ENCODE results near the gene P3H1. TPM values are rescaled to one million over a fixed set of nuclear protein-coding genes. Genes with fewer than 3 reads are reported as not detected.
"Not testable (repeated sequence)": the region's sequence is repeated elsewhere in the genome, so short reads cannot be mapped to it uniquely, and the experiment has no call there.

Gene P3H1
- total RNA-seq, 1 experiment from 2014 or later: 84.8 TPM

- no peaks in the 10 kb centered on the region for H3K9me3 ChIP-seq (ENCODE audit: control insufficient read depth, insufficient read depth, low read depth, low read length)
- no peaks in the 10 kb centered on the region for H3K27me3 ChIP-seq (ENCODE audit: control insufficient read depth, insufficient read depth, low read length)
- intact Hi-C loops (cut with micrococcal nuclease; ENCODE audit: unreplicated experiment): loop anchor here (10.0 kb wide), 1 partner anchor 155 kb away; no protein-coding TSS in a partner anchor
- no peaks in the 10 kb centered on the region for H3K36me3 ChIP-seq (ENCODE audit: control insufficient read depth, insufficient read depth, low read length)
- no TSS peak for BruUV-seq (replicated peaks)
- 0 out of 2 replicates have a peak, but pooled peaks have one; percentile 53 for ATAC-seq
- ChIA-PET CTCF (no interaction called here), POLR2A (interaction anchor here (0.6 kb wide), 1 partner anchor 53 kb away, joined by 3 read pairs; no protein-coding TSS in a partner anchor)
- H3K27ac ChIP-seq (ENCODE audit: low read length): no peak overlapping the region
- H3K4me3 ChIP-seq (ENCODE audit: low read depth in 2 of 2, low read length in 2 of 2): no peak overlapping the region
- DNase-seq (ENCODE audit: low read depth, low spot score): no peak
- H3K4me1 ChIP-seq (ENCODE audit: control insufficient read depth, insufficient read depth, low read length): no peaks in the 10 kb centered on the region
- in situ Hi-C loops (cut with HindIII; ENCODE audit: low pct_unique_long_range_greater_than_20kb, low sequenced_read_pairs): no loop called here
- TF ChIP-seq POLR2AphosphoS5 (IDR thresholded peaks at IDR 0.05; ENCODE audit: low read depth, low read length): no peak
- no peak for TF ChIP-seq REST (IDR thresholded peaks at IDR 0.05; ENCODE audit: insufficient read depth in 1 of 2, low read depth in 2 of 2, low read length in 1 of 2)
- no peak for TF ChIP-seq CTCF (IDR thresholded peaks at IDR 0.05)
- TF ChIP-seq TCF7L2 (IDR thresholded peaks at IDR 0.05; ENCODE audit: low read depth, low read length): no peak
- no peak for TF ChIP-seq SIN3A (IDR thresholded peaks at IDR 0.05; ENCODE audit: borderline replicate concordance, insufficient read depth, low read depth, low read length)
Measured at GRCh38 chr1:42730002-42730401, 36.8 kb downstream of the P3H1 start.

GRCh38 chr1:42725820-42726219 lies 41.0 kb downstream of the P3H1 start:
- H3K4me3 ChIP-seq (ENCODE audit: low read depth in 2 of 2, low read length in 2 of 2); H3K36me3 ChIP-seq (ENCODE audit: control insufficient read depth, insufficient read depth, low read length); H3K9me3 ChIP-seq (ENCODE audit: control insufficient read depth, insufficient read depth, low read depth, low read length); CTCF ChIA-PET; H3K27ac ChIP-seq (ENCODE audit: low read length); in situ Hi-C loops (cut with HindIII; ENCODE audit: low pct_unique_long_range_greater_than_20kb, low sequenced_read_pairs); H3K4me1 ChIP-seq (ENCODE audit: control insufficient read depth, insufficient read depth, low read length); BruUV-seq (replicated peaks); DNase-seq (ENCODE audit: low read depth, low spot score); ATAC-seq; intact Hi-C loops (cut with micrococcal nuclease; ENCODE audit: unreplicated experiment); H3K27me3 ChIP-seq (ENCODE audit: control insufficient read depth, insufficient read depth, low read length): not testable (repeated sequence)
- POLR2A ChIA-PET: interaction anchor here (0.6 kb wide), 1 partner anchor 68 kb away, joined by 3 read pairs; no protein-coding TSS in a partner anchor

GRCh38 chr1:42723511-42723910 lies 43.3 kb downstream of the P3H1 start:
- no peaks in the 10 kb centered on the region for H3K36me3 ChIP-seq (ENCODE audit: control insufficient read depth, insufficient read depth, low read length)
- ATAC-seq: no peak
- no peak for DNase-seq (ENCODE audit: low read depth, low spot score)
- no peak overlapping the region for H3K4me3 ChIP-seq (ENCODE audit: low read depth in 2 of 2, low read length in 2 of 2)
- intact Hi-C loops (cut with micrococcal nuclease; ENCODE audit: unreplicated experiment): no loop called here
- H3K4me1 ChIP-seq (ENCODE audit: control insufficient read depth, insufficient read depth, low read length): no peaks in the 10 kb centered on the region
- TF ChIP-seq REST (IDR thresholded peaks at IDR 0.05; ENCODE audit: insufficient read depth in 1 of 2, low read depth in 2 of 2, low read length in 1 of 2) (no peak), POLR2AphosphoS5 (IDR thresholded peaks at IDR 0.05; ENCODE audit: low read depth, low read length) (no peak), TCF7L2 (IDR thresholded peaks at IDR 0.05; ENCODE audit: low read depth, low read length) (no peak), CTCF (IDR thresholded peaks at IDR 0.05) (no peak), SIN3A (IDR thresholded peaks at IDR 0.05; ENCODE audit: borderline replicate concordance, insufficient read depth, low read depth, low read length) (no peak)
- no peaks in the 10 kb centered on the region for H3K9me3 ChIP-seq (ENCODE audit: control insufficient read depth, insufficient read depth, low read depth, low read length)
- no TSS peak for BruUV-seq (replicated peaks)
- H3K27me3 ChIP-seq (ENCODE audit: control insufficient read depth, insufficient read depth, low read length): no peaks in the 10 kb centered on the region
- H3K27ac ChIP-seq (ENCODE audit: low read length): no peak overlapping the region
- ChIA-PET POLR2A (interaction anchor here (0.6 to 0.7 kb wide), 3 partner anchors 8 to 219 kb away, joined by 3 to 7 read pairs (median 4); no protein-coding TSS in a partner anchor), CTCF (interaction anchor here (0.7 kb wide), 1 partner anchor 1129 kb away, joined by 3 read pairs; no protein-coding TSS in a partner anchor)
- in situ Hi-C loops (cut with HindIII; ENCODE audit: low pct_unique_long_range_greater_than_20kb, low sequenced_read_pairs): no loop called here
